ENCODE results near the gene CCDC137. TPM values are rescaled to one million over a fixed set of nuclear protein-coding genes. Genes with fewer than 3 reads are reported as not detected.

Gene CCDC137
- total and polyA plus RNA-seq, 2 of the 13 experiments (the other 11 are each of a cell fraction or from before 2014, with no cell fraction given), result 14.6 to 39.1 TPM

- TF ChIP-seq, protein P1, sequence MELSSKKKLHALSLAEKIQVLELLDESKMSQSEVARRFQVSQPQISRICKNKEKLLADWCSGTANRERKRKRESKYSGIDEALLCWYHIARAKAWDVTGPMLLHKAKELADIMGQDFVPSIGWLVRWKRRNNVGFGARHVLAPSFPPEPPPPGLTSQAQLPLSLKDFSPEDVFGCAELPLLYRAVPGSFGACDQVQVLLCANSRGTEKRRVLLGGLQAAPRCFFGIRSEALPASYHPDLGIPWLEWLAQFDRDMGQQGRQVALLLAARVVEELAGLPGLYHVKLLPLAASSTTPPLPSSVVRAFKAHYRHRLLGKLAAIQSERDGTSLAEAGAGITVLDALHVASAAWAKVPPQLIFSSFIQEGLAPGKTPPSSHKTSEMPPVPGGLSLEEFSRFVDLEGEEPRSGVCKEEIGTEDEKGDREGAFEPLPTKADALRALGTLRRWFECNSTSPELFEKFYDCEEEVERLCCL (CRISPR knock-in tag; IDR thresholded peaks at IDR 0.05; ENCODE audit: borderline replicate concordance), result peak; percentile 94; the same call in 1 of the 2 replicates
- peak; percentile 99 for TF ChIP-seq MYC (CRISPR knock-in tag; IDR thresholded peaks at IDR 0.05; ENCODE audit: borderline replicate concordance)
- TF ChIP-seq ZNF678 (CRISPR knock-in tag; IDR thresholded peaks at IDR 0.05), result peak; percentile 97
- peak; percentile 65; the same call in 1 of the 2 replicates for TF ChIP-seq ADNP (CRISPR knock-in tag; IDR thresholded peaks at IDR 0.05)
- TF ChIP-seq SRF (IDR thresholded peaks at IDR 0.05; ENCODE audit: low read depth, low read length), result no peak
- no peak for TF ChIP-seq RBM22 (optimal IDR thresholded peaks at IDR 0.05; ENCODE audit: low read length)
- peak; percentile 92; the same call in 1 of the 2 replicates for TF ChIP-seq ZNF468 (CRISPR knock-in tag; IDR thresholded peaks at IDR 0.05)
- TF ChIP-seq MXI1 (IDR thresholded peaks at IDR 0.05; ENCODE audit: borderline replicate concordance, low read depth, low read length), result peak; percentile 94; the same call in 2 of the 3 replicates
- TF ChIP-seq ZNF3 (CRISPR knock-in tag; IDR thresholded peaks at IDR 0.05), result peak; percentile 70; the same call in 1 of the 2 replicates
- no peak for TF ChIP-seq ZFP36 (IDR thresholded peaks at IDR 0.05; ENCODE audit: borderline replicate concordance, low read depth, low read length, partially characterized antibody)
- peak; percentile 83; the same call in 1 of the 2 replicates for TF ChIP-seq NCOA5 (CRISPR knock-in tag; IDR thresholded peaks at IDR 0.05)
- peak; percentile 70; the same call in 1 of the 2 replicates for TF ChIP-seq ZNF775 (CRISPR knock-in tag; IDR thresholded peaks at IDR 0.05; ENCODE audit: borderline replicate concordance)
- TF ChIP-seq ELF3 (CRISPR knock-in tag; IDR thresholded peaks at IDR 0.05), result peak; percentile 95
- TF ChIP-seq CREM (IDR thresholded peaks at IDR 0.05), result no peak
- TF ChIP-seq CREM (CRISPR knock-in tag; IDR thresholded peaks at IDR 0.05), result no peak
- peak; percentile 79; the same call in 1 of the 2 replicates for TF ChIP-seq ZNF326 (CRISPR knock-in tag; IDR thresholded peaks at IDR 0.05; ENCODE audit: borderline replicate concordance)
- TF ChIP-seq KLF9 (CRISPR knock-in tag; IDR thresholded peaks at IDR 0.05; ENCODE audit: low read depth), result peak; percentile 98
- peak; percentile 80 for TF ChIP-seq GLI4 (CRISPR knock-in tag; IDR thresholded peaks at IDR 0.05; ENCODE audit: borderline replicate concordance)
- TF ChIP-seq HNF4G (IDR thresholded peaks at IDR 0.05; ENCODE audit: borderline replicate concordance, low read depth, low read length), result peak; percentile 44; the same call in 1 of the 2 replicates
- peak; percentile 90; the same call in 1 of the 2 replicates for TF ChIP-seq HNF4G (CRISPR knock-in tag; IDR thresholded peaks at IDR 0.05; ENCODE audit: borderline replicate concordance, low read depth)
- no peak for TF ChIP-seq ZNF549 (CRISPR knock-in tag; IDR thresholded peaks at IDR 0.05)
- peak; percentile 86; the same call in 1 of the 2 replicates for TF ChIP-seq NFATC3 (CRISPR knock-in tag; IDR thresholded peaks at IDR 0.05)
- TF ChIP-seq TCF12 (IDR thresholded peaks at IDR 0.05), result no peak
- TF ChIP-seq TCF12 (CRISPR knock-in tag; IDR thresholded peaks at IDR 0.05), result peak; percentile 93; the same call in 1 of the 2 replicates
- TF ChIP-seq DZIP1 (CRISPR knock-in tag; IDR thresholded peaks at IDR 0.05), result peak; percentile 92; the same call in 1 of the 2 replicates
- TF ChIP-seq ZSCAN21 (CRISPR knock-in tag; IDR thresholded peaks at IDR 0.05; ENCODE audit: borderline replicate concordance), result peak; percentile 99
- TF ChIP-seq EP300 (IDR thresholded peaks at IDR 0.05; ENCODE audit: low read depth in 2 of 2, low read length in 2 of 2), result peak; percentile 41 to 88; a peak in 2 of 4 replicates
- peak; percentile 97 for TF ChIP-seq EP300 (CRISPR knock-in tag; IDR thresholded peaks at IDR 0.05; ENCODE audit: borderline replicate concordance)
These were observed 45.4 kb downstream of the CCDC137 start, which contains the start of gene SLC25A10 (continued) for GRCh38 chr17:81711814-81712467.
